Limb (tissue), 2 donors: ENCODE results near the gene PIP5K1C.

Experiments used
- DNase-seq, 2 donors: peaks; one replicate each; pipeline ENCODE4 v3.0.0-alpha.2; 2016; ENCODE audit errors: extremely low spot score in 2 of 2

Gene PIP5K1C

DNA sequence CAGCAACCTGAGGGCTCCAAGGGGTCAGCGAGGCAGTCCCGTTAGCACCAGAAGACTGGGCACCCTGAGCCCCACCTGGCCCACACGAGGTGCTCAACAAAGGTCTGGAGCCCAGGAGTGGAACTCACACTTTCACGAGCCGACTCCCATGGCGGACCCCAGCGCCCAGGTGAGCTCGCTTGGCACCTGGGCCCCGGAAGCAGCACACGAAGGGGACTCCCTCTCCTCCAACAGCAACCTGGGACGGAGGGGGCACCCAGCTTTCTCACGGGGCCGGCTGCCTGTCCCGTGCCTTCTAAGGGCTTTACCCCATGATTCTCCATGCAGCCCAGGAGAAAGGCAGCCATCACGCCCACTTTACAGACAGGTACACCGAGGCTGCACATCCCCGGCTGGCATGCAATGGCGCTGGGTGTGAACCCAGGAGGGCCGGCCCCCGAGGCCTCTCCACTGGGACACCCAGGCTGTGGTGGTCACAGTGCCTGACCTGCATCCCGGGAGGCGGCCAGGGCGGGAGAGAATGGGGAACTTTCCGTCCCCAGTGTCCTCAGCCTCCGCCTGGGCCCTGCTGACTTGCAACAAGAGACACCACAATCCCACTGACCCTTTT is 5.0 kb downstream of the PIP5K1C start:
- no peak for DNase-seq

GRCh38 chr19:3694361-3695123 is 5.7 kb downstream of the PIP5K1C start:
- no peak for DNase-seq

DNA sequence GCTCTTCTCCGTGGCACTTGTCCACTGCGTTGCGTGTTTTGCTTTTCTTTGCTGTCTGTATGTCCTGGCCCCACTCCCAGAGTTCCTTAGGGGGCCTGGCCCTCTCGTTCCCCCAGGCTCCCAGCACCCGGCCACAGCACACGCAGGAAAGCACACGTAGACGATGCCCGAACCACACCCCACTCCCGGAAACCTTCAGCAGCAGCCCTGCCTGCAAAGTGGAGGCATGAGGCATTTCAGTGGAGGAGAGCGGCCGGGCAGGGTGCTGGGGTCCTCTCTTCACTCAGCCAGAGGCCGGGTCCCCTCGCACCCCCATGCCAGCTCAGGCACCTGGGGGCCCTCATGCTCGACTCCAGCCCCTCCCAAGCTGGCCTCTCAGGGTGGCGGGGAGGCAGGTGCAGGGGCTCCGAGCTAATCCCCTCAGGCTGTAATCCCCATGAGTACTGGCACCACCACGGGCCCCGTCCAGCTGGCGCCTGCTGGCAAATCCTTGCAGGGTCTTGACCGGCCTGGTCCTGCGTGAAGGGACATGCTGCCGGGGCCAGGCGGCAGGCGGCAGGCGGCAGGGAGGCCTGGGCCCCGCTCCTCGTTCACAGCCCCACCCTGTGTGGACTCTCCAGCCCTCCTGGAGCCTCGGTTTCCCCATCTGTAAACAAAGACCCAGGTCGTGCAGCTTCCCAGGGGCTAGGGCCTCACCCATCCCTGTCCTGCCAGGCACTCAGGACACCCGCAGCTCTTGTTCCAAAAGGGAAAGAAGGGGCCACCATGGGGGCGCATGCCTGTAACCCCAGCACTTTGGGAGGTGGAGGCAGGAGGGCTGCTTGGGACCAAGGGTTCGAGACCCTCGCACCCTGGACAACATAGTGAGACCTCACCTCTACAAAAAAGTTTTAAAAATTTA is 7.0 kb downstream of the PIP5K1C start:
- no peak for DNase-seq

DNA sequence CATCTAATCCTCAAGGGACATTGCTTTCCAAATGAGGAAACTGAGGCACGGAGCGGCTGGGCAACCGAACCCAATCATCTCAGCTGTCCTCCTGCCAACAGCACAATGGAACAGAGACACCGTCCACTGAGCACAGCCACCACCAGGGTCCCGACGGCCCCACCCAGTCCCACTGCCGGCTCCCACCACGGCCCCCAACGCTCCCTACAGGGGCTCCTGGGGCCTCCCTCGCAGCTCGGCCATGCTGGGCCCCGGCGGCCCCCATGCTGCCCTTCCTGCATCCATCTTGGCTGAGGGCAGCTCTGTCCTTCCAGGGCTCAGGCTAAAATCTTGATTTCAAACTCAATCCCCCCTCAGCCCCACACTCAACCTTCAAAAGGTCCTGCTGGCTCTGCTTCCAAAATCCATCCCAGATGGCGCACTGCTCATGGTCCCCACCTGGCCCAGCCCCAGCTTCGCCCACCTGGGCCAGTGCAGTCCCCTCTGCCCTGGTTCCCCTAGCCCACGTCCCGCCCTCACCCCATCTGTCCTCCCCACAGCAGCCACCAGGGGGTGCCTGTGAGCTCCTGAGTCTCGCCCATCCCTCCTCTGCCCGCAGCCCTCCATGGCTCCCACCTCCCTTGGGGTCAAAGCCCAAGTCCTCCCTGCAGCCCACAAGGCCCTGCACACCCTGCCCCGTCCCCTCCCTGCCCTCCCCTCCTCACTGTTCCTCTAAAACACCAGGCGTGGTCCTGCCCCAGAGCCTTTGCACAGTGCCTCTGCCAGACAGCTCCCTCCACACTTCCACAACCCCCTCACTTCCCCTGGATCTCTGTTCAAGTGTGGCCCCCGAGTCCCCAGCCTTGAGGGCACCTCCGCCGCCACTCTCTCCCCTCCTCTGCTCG is 7.9 kb downstream of the PIP5K1C start:
- DNase-seq, result no peak

- DNase-seq, result no peak
These were observed 8.5 kb downstream of the PIP5K1C start for GRCh38 chr19:3691726-3692125.

- DNase-seq, result no peak
These were observed 8.9 kb downstream of the PIP5K1C start for GRCh38 chr19:3691372-3691716.

DNA sequence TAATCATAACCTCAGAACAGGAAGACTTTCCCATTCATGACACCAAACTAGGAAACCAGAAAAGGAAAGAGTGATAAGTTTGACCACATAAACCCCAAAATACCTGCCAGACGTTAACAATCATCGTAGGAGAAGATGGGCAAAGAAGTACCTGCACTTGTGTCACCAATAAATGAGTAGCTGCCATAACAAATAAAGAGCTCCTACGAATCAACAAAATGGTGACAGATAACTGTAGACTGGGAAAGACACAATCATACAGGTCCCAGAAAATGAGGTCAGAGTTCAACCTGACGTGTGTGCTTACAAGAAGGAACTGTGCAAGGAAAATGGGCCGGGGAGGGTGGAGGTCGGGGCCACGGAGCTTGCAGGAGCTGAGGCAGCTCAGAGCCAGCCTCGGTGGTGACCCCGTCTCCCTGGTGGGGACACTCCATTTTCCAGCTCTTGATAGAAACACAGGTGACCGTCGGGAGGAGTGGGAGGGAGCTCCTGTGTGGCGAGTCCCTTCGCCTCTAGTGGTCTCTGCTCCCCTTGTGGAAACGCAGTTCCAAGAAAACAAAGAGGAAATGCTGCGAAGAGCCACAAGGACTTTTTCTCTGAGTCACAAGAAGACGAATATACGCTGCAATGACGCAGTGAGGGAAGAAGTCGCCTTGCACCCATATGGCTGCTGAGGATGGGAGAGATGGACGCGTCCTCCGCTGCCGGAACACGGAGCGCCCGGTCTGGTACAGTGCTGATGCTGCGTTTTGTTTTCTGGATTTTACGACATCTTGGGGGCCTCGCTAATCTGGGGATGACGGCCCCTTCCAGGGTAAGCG is 9.5 kb downstream of the PIP5K1C start:
- no peak for DNase-seq

DNA sequence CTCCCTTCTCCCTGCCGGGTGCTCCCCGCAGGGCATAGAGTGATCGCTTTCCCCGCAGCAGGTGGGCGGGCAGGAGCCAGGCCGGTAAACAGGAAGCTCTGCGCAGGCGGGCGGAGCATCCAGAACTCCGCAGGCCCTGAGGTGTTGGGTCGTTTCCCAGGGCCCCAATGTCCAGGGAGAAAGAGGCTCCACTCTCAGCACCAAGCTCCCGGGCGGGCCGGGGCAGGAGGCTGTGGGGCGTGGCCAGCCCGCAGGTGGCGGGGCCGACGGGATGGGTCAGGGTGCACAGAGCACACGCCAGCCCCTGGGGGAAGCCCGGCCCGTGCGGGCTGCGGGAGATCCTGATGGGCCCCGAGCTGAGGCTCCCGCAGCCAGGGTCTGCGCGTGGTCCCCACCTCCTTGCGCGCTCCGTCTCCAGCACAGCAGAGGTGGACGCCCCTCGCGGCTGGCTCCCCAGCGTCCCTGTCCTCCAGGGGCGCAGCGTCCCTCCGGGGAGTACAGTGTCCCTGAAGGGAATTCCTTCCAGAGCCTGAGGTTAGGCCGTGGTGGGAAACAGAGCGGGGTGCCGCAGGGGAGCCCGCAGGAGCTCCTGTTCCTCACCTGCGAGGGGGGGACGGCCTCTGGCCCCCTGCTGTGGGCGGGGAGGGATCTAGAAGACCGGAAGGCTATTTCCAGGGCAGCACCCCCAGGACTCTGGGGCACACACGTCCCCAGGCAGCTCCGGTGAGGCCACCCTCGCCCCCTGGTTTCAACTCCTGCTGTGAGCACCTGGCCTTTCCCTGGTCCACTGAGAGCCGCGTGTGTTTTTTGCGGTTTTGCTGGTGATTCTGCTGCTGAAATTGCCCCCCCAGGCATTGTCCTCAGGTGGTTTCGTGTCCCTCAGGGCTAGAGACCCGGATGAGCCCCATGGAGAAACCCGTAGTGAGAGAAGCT is 12.2 kb downstream of the PIP5K1C start:
- no peak for DNase-seq

DNA sequence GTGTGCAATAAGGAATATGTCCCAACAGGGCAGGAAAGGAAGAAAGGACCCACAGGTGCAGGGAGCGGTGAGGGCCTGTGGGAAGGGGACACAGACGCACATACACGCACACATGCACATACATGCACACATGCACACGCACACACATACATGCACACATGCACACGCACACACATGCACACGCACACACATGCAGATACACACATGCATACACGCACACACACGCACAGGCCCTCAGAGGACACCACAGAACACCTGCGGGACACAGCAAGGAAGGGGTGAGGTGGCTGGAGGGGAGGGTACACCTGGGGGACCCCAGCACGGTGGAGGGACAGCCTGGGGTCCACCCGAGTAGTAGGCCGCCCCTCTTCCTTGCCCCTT is 12.9 kb downstream of the PIP5K1C start:
- DNase-seq, result no peak

GRCh38 chr19:3684817-3685410 is 15.4 kb downstream of the PIP5K1C start:
- DNase-seq, result no peak

DNA sequence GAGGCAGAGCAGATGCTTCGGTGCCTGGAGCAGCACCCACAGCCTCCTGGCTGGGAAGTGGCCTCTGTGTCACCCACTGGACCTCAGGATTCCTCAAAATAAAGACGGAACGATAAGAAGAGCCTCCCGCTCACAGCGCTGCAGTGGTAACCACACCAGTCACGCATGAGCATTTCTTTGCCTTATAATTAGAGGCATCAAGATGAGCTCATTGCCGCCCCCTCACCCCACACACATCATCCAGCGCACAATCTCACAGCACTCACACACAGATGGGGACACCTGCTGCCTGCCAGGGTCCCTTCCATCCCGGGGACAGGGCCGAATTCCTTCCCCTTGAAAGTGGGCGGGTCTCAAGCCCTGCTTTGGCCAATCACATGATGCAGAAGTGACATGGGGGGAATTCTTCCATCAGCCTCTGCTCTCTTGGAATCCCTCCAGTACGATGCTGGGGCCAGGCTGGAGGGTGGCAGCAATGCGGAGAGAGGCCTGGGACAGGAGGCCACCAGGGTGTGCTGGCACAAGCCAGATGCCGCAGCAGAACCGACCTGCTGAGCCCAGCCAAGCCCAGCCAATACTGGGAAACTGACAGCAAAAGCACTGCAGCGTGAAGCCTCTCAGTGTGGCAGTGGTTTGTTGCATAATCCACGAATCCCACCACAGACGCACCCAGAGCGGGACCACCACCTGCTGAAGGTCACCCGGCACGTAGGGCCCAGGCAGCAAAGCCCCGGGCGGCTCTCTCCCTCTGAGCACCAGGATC is 16.0 kb downstream of the PIP5K1C start:
- DNase-seq, result peak in 1 of 2 donors; percentile 27

GRCh38 chr19:3683405-3684053 is 16.7 kb downstream of the PIP5K1C start:
- DNase-seq, result no peak

- DNase-seq, result peak in 1 of 2 donors; percentile 60
These were observed 17.4 kb downstream of the PIP5K1C start for GRCh38 chr19:3682741-3683404.

DNA sequence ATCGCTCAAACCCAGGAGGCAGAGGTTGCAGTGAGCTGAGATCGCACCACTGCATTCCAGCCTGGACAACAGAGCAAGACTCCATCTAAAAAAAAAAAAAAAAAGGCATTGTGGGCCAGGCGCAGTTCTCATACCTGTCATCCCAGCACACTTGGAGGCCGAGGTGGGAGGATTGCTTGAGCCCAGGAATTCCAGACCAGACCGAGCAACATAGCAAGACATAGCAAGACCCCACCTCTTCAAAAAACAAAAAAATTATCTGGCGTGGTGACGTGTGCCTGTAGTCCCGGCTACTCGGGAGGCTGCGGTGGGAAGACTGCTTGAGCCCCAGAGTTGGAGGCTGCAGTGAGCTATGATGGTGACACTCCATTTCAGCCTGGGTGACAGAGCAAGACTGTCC is 18.0 kb downstream of the PIP5K1C start:
- no peak for DNase-seq

DNA sequence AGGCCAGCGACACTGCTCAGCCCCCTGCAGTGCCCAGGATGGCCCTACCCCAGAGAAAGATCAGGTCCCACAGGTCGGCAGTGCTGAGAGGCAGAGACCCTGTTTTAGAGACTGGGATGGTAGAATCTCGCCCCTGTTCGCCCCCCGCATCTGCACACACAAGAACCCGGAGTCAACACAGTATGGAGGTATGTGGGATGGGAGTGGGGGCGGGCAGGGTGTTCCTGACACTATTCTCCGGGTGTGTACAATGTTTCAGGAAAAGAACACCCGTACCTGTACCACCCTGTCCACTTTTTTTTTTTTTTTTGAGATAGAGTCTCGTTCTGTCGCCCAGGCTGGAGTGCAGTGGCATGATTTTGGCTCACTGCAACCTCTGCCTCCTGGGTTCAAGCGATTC is 19.3 kb downstream of the PIP5K1C start:
- no peak for DNase-seq

- no peak for DNase-seq
These were observed 20.7 kb downstream of the PIP5K1C start for GRCh38 chr19:3679581-3679980.

DNA sequence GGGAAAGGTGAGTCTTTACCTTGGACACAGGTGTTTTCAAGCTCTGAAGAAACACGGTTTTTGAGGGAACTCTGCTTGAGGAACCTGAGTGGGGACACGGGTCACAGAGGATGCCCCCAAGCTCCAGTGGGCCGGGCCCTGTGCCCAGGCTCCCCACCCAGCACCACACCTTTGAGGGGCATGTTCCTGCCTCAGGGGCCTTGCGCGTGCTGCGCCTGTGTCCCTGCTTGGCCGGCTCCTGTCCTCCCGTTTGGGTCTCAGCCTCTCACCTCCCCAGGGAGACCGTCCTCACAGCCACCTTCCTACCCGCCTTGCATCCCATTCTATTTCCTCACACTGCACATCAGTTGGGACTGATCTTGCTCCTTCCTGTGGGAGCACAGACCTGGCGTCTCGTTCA is 21.1 kb downstream of the PIP5K1C start:
- no peak for DNase-seq
